HG03469 (cell line): Measurements from ENCODE around the gene BMPER.

Source experiments
- ATAC-seq: cut with Tn5 transposase; IDR thresholded peaks from one replicate; pipeline ENCODE4 v1.9.1; 2021; ENCODE audit warnings: mild to moderate bottlenecking, moderate library complexity, moderate number of reproducible peaks; ENCODE audit not compliant: unreplicated experiment

BMPER gene

DNA sequence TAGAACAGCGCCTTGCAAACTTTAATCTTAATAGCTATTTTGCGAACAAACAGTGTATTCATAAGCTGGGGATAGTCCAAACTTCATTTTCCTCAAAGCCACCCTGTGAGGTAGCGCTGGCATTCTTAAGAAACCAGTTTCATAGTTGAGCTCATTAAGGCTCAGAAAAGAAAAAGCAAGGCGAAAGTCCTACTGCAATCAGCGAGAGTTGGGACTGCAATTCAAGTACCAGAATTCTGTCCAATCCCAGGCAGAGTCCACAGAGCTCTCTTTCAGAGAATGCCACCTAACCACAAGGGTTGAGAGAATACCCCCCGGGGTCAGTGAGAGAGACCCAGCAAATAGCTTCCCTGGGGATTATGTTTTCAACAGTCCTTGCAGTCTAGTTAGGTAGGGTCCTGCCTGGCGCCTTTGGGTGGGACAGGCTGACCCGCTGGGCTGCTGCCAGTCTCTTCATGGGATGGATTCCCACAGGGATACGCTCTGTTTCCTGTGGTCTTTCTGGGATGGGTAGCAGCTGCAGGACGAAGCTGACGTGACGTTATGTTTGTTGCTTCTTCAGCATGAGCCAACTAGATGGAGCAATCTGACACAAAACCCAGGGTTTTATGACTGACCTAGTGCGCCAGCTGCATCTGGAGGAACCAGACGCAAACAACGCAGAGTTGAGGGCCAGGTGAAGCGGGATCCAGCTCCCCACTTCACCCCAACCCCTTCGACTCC, 16.0 kb downstream of the BMPER start:
- no peak for ATAC-seq

DNA sequence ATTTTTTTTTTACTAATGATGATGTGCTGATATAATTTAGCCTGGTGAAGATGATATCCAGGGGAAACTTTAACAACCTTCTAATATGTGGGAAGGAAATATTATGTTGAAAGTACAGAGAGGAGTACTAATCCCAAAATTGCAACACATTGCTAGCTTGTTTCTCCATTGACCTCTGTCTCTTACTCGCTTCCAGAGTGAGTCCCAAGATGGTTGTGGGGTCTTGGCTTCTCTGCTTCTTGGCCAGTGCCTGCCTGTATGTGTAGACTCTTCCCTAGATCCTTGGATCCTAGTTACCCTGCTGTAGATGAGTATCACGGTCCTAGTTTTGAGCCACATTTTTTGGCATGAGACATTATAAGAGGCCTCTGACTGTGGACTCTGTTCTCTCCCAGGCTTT, 17.5 kb downstream of the BMPER start:
- no peak for ATAC-seq

DNA sequence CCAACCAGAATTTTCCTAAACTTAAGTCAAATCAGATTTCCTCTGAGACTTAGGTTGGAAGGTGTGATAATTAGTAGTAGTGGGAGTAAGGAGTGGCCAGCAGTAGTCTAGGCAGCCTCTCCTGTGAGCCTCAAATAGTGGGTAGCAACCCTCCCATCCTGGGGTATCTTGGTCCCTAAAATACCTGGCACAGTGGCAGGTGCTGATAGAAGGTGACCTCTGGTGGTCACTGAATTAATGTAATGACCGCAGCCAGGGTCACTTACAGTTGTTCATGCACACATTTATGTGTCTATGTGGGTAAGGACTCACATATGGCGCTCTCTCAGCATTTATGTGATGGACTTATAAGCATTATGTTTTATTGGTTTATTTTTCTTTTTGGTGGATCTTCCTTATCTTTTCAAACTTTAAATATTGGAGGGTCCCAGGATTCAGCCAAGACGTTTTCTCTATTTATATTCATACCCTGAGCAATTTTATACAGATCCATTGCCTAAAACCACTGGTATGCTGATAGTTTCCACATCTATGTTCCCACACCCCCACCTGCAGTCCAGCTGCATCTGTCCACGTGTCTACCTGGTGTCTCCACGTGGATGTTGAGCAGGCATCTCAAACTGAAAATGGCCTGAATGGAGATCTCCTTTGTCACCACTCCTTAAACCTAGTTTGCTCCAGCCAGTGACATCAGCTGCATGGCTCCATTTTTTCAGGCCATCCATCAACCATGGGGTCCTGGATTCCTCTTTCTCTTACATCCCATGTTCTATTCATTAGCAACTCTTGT, 18.3 kb downstream of the BMPER start:
- ATAC-seq: no peak

DNA sequence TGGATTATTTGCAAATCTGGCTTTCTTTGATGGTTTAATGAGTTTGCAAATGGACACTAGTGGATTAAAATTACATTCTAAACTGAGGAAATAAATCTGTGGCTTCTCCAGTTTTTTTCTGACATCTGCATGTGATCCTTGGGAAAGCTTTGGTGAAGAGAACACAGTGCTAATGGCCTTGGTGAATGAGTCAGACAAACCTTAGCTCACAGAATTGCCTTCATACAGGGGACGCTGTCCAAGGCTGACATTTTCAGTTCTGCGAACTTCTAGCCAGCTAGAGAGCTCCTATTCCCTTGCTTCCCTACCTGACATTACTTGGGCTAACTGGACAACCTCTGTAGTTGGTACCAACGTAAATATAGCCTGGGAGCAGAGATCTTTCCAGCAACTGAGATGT, 21.2 kb downstream of the BMPER start:
- ATAC-seq: no peak

DNA sequence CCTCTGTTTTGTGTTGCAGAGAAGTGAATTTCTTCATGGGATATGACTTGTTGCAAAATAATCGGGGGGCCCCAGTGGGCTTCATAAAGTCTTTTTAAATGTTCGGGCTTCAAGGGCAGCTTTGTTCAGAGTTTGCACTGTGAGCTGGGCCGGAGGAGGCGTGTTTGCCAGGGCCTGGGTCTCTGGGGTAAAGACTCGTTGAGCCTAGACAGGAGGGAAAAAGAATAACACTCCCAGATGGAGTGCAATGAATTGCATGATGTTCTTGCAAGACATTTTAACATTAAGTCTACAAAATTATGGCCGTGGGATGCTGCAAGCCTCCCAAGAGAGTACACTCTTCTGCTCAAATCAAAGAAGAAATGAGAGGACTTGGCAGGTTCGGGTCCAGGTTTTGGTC, 23.6 kb downstream of the BMPER start:
- no peak for ATAC-seq

DNA sequence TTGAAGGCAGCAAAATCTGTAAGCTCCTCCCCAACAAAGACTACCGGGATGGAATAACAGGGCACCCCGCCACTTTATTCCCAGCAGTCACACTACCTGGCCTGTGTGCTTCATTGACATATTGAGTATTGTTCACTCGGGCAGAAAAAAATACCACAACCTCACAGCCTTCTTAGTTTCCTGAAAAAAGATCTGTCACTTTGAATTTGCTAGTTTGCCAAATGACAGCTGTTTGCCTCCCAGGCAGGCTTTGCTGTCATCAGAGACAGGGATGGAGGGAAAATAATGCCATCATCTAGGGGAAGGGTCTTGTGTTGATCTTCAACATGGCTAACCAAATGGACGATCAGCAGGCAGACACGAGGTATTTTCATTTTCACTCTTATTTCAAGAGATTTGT, 26.9 kb downstream of the BMPER start:
- no peak for ATAC-seq

DNA sequence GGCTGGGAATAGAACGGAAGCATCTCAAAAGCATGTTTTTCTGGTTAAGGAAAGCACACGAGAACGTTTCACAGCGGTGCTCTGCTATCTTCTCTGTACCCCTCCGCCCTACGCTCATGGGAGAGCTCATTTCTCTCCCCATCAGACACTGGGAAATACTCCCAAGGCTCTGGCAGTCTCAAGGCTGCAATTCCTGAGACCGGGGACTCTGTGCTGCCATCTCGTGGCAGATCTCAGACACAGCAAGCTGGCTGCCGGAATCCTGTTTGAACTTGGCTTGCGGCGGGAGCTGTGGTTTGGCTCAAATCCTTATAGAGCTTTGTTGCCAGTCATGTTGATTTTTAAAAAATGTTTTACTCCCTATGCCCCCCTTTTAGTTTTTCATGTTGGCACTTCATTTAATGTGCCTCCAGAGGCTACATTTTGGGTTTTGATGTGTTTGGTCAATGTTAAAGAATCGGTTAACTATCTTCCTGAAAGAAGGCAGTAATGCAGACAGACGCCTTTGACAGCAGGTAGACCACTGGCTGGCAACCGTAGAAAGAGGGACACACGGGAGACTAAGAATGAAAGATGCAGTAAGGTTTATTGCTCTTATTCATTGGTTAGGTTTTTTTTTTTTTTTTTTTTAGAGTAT, 27.6 kb downstream of the BMPER start:
- ATAC-seq: no peak

DNA sequence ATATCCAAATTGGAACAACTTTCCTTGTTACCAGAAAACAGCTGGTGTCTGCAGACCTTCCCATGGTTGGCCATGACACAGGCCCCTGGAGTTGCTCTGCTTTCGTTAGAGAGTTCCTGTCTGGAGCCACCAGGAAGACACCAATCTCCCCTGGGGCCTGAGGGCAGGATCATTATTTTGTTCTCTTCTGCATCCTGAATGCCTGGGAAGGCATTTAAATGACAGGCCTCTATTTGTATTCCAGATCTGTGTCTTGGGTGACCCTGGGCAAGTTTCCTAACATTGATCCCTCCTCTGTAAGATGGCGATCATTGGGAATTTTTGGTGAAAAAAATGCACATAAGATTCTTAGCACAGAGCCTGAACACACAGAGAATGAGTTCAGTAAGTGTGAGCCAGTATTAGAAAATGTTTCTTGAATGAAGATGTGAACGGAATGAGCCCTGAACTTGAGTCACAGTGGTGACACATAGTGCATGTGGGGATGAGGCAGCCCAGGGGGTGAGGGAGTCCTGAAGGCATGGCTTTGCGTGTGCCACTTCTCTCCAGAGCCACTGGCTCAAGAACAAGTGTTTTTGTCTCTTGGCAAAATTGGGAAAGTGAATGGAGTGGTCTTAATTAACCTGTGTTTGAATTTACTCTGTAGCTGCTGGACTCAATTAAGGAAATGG, 28.4 kb downstream of the BMPER start:
- no peak for ATAC-seq

DNA sequence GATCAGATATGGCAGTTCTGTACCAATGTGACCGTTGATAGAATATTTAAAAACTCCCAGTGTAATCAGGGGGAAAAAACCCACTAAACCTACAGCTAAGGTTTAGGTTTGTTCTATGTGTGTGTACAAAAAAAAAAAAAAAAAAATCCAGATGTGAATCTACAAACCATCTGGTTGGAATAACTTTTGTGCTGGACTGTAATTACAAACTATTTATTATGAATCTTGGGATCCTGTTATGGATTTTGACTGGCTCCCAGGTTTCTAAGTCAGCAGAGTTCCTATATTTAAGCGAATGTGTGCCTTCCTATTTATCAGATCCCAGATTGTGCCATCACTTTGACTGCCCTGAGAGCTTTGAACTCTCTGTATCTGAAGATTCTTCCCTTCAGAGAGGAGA, 29.1 kb downstream of the BMPER start:
- no peak for ATAC-seq

DNA sequence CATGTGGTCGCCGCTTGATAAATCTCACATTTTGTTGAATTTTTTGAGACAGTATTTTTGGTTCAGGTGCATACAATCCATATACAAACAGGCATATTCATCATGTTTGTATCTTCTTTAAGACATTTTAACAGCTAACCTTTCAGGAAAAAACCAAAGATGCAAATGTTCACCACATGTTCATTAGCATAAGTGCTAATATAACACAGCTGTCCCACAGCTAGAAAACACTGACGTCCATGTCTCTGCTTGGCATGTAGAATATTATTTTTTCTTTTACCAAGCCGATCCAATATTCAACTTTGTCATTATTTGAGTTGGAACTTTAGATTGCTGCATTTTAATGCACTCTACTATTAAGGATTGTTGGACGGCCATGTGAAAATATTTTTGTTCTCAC, 31.2 kb downstream of the BMPER start:
- ATAC-seq: no peak

DNA sequence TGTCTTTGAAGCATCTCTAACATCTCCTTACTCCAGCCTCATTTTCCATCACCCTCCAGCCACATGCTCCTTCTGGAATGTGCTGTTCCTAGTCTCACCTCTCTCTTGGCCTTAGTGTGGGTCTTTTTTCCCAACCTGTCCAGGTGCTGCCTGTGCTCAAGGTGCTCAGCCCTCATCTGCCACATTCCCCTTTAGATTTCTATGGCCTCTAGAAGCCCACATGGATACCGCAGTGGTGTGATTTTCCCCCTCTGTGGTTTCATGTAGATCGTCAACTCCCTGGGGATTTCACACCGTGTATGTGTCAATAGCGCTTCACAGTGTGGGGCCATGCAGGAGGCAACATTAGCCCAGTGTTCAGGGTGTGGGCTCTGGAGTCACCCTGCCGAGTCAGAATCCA, 32.5 kb downstream of the BMPER start:
- ATAC-seq: no peak

DNA sequence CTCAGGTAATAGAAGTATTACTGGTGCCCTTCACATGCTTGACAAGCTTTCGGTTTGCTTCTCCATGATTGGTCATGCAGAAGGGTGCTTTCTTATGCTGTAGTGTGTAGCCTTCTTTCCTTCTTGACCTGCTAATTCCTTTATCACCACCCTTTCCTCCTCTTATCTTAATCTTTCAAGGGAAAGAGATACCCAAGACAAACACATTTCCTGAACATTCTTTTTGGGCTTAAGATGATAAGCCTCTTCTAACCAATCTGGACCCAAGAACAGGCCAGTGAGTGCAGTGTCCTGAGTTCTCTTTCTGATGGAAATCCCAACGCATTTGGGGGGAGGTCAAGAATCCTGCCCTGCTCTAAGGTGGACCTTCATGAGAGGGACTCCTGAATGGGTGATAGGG, 33.8 kb downstream of the BMPER start:
- no peak for ATAC-seq

DNA sequence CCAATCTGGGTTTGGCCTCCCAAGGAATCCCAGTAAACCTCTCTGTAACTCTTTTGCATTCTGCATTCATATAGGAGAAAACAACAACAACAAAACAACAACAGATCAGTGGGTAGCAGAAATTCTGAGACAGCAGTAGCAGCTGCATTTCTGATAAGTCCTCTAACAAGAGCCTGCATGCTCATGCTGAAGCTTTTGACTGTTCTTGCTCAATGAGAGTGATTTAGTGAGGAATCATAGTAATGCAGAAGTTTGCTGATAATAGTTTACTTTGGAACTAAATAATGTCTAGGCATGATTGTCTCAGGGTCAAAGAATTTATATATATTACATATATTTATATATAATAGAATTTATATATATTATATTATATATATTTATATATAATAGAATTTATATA, 35.2 kb downstream of the BMPER start:
- no peak for ATAC-seq

DNA sequence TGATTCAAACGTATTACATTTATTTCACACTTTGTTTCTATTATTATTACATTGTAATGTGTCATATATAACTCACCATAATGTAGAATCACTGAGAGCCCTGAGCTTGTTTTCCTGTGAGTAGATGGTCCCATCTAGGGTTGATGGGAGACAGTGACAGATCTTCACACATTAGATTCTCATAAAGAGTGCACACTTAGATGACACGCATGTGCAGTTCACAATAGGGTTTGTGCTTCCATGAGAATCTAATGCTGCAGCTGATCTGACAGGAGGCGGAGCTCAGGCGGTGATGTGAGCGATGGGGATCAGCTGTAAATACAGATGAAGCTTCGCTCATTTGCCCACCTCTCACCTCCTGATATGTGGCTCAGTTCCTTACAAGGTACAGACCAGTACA, 36.1 kb downstream of the BMPER start:
- no peak for ATAC-seq

DNA sequence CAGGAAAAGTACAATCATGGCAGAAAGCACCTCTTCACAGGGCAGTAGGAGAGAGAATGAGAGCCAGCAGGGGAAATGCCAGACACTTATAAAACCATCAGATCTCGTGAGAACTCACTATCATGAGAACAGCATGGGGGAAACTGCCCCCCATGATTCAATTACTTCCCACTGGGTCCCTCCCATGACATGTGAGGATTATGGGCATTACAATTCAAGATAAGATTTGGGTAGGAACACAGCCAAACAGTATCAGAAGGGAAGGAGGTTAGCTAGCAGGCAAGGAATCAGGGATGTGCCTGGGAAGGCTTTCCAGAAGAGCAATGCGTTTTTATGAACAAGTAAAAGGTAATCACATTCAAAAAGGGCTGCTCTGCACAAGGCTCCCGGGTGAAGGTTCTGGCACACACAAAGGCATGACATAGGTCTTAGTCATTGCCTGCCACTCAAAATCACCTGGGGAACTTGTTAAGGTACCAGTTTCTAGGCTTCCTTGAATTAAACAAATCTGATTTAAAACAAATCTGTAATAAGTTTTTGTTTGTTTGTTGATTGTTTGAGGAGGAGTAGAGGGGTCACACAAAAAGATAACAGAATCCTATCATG, 40.9 kb downstream of the BMPER start:
- ATAC-seq: no peak

DNA sequence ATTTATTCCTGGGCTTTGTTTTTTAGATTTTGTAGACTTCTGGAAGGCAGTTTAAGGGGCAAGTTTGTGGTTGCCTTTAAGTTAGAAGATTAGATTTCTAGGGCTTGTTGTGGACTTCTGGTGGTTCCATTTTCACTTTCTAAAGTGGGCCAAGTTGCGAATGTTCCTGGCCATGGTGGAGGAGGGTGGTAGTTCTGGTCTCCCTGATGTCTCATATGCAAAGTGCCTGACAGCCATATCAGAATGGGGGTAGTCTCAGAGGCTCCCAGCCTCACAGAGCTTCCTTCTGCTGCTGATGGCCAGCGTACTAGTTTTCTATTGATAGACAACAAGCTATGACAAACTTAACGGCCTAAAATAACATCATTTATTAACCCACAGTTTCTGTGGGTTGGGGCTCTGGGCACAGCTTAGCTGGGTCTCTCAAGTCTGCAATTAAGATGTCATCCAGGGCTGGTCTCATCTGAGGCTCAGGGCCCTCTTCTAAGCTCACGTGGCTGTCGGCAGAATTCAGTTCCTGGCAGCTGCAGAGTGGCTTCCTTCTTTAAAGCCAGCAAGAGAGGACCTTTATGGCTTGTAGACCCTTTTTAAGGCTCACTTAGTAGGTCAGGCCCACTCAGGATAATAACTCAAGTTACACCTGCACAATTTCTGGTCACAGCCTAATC, 44.8 kb downstream of the BMPER start:
- no peak for ATAC-seq

DNA sequence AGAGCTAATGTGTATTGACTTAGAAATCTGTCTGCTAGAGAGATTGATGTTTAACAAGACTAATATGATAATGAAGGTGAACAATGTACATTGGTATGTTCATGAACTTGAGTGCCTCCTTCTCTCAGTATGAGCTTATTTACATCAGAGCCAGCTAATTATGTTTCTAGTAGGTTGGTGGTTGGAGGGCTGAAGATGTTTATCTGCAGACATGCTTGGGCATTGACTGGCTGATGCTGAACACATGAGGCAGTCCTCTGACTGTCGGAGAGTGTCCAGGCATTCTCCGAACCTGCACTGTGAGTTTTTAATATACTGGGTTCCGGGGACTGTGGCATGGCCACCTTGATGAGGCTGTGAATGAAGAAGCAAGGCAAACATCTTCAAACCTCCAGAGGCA, 47.5 kb downstream of the BMPER start:
- no peak for ATAC-seq

DNA sequence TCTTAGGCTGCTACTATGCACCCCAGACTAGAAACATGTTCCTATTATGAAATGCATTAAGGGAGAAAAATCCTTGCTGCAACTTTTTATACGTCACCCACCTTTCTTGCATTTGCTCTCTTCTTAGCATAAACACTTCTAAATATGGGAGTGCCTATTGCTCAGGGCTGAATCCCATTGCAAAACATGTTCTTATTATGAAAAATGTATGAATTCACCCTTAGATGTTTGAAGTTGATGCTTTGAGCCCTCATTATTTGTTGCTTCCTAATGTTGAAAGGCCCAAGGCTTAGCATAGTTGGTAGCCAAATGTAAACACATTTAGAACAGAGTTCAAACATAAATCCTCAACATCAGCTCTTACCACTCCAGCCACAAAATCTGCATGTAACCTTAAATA, 52.8 kb downstream of the BMPER start:
- no peak for ATAC-seq

DNA sequence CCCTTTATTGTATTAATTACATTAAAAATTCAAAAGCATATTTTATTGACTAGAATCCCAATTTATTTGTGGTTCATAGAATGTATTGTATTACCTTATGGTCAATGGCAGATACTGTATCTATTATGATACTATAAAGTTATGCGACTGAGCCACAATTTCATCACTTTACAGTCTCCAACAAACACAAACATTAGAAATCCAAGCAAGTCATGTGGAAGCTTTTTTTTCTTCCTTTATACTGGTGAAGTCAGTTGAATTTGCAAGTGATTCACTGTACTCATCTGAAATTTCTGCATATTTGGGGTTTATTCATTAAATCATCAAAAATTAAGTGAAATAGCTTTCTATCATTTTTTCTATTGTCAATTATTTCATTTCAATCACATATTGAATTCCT, 54.3 kb downstream of the BMPER start:
- no peak for ATAC-seq

DNA sequence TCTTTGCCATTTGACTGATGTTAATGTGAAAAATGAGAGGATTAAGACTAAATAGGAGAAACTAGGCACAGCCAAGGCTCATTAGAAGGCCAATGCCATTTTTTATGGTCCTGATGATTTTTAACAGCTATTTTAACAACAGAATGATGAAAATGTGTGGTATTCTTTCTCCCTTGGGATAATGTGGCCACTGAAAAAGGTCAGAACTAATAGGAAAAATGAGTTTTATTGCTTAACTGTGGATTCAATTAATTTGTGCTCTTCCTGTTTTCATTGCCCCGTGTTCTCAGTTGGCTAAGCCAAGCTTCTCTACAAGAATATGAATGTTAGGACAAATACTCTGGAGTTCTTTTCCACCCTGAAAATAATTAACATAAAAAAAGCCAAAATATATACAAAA, 56.6 kb downstream of the BMPER start:
- no peak for ATAC-seq
